BE2C (cell line): ENCODE data around the gene BSDC1.
A peak's percentile ranks its signal among the peaks of the same experiment; 100 is the strongest.

Source experiments
- DNase-seq: peaks from one replicate; pipeline ENCODE4 v3.0.0-alpha.2; 2020
- H3K27me3 ChIP-seq: fragments of 250-450 bp; sonication (Bioruptor Pico); 2 replicates; pipeline ENCODE4 v1.5.1; 2020; ENCODE audit warnings: mild to moderate bottlenecking
- H3K36me3 ChIP-seq: fragments of 250-450 bp; sonication (Bioruptor Pico); 2 replicates; pipeline ENCODE4 v1.5.1; 2020; ENCODE audit warnings: mild to moderate bottlenecking
- H3K4me1 ChIP-seq: fragments of 250-450 bp; sonication (Bioruptor Pico); 2 replicates; pipeline ENCODE4 v1.5.1; 2020
- H3K4me3 ChIP-seq: 2 replicates; pipeline ENCODE4 v1.5.1; 2011; ENCODE audit warnings: low read depth, low read length
- H3K9me3 ChIP-seq: fragments of 250-450 bp; sonication (Bioruptor Pico); 2 replicates; pipeline ENCODE4 v1.5.1; 2020
- CTCF ChIP-seq: IDR thresholded peaks from 2 replicates; pipeline ENCODE4 v1.5.1; 2012; ENCODE audit warnings: mild to moderate bottlenecking, low read depth, low read length

Gene BSDC1

DNA sequence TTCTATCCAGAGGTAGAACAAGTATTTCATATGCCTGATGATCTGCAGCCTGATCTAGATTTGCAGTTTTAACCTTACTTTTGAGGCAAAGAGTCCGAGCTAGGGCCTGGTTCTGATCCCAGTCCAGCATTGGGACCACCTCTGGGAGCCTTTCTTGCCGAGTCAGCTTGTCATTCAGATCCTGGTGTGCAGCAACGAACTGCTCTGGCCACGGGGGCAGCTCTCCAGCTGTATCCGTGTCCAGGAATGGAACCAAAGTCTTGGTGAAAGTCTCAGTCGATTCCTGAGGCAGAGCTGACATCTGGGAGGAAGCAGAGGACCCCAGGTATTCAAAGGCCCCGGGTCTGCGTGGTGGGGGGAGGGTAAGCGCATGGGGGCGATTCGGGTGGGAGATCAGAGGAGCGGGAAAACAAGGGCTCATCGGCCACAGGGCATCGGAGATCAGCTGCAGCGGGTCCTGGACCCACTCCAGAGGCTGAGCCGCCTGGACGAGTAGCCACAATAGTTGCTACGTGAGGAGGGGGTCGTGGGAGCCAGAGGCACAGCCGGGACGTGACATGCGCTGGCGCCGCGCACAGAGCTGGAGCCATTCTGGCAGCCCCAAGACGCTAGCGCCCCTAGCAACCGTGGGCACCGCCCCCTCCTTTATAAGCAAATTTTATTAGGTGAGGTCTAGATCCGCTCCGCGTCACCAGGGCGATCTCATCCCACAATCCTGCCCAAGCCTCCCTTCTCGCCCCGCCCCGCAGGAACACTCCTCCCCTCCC lies 32.4 kb upstream of the BSDC1 start:
- Histone ChIP-seq H3K4me3 (peak overlapping the region; percentile 51), H3K9me3 (no peaks in the 10 kb centered on the region), H3K4me1 (no peaks in the 10 kb centered on the region), H3K27me3 (peaks cover 5% of the 10 kb centered on the region; the same call in 1 of the 2 replicates), H3K36me3 (no peaks in the 10 kb centered on the region)
- no peak for TF ChIP-seq CTCF
- peak; percentile 27 for DNase-seq

DNA sequence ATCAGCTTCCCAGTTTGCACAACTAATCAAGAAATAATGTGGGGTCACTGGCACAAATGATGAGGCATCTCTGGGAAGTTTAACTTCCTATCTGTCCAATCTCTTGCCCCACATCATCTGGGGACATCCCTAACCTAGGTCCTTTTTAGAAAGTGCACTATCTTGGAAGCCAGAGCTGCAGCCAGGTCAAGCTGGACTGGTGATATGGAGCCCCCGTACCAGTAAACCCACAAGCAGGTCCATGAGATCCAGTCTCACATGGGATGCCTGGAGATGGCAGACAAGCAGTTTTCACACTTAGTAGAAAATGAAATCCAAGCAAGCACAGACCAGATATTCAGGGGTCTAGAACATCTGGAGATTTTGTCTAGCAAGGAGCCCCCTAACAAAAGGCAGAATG lies 27.5 kb upstream of the BSDC1 start:
- no peak overlapping the region for H3K4me3 ChIP-seq
- no peaks in the 10 kb centered on the region for H3K9me3 ChIP-seq
- no peak for DNase-seq
- H3K4me1 ChIP-seq = no peaks in the 10 kb centered on the region
- TF ChIP-seq CTCF = no peak
- no peaks in the 10 kb centered on the region for H3K36me3 ChIP-seq
- peaks cover 5% of the 10 kb centered on the region; the same call in 1 of the 2 replicates for H3K27me3 ChIP-seq

DNA sequence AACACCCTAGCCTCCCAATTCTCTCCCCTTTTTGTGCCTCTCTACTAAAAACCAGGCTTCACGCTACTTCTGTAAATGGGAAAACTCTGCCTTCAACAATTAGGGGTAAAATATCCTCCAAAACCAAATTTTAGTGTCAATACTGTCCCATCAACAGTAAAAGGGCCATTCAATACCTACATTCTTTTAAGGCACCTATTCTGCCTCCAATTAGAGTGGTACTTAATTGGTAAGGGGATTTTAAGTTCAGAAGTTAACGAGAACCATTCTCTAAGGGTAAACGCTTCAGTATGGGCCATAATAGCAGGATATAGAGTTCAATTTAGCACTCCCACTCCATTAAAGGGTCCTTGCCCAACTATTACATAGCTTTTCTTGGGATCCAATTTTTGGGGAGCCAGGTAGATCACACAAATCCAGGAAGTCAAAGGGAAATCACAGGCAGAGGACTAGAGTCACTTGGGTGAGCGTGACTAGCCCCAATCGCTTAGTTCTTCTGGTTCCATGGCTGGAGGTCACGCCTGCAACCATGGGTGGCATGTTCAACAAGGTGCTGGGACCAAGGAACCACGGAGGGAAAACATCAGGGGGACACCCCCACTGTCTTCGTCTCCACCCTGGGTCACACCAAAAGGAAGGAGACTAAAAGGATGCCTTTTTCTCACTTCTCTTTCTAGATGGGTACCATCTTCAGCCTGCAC lies 20.1 kb upstream of the BSDC1 start:
- H3K27me3 ChIP-seq = no peaks in the 10 kb centered on the region
- DNase-seq = no peak
- H3K36me3 ChIP-seq = no peaks in the 10 kb centered on the region
- H3K4me3 ChIP-seq = no peak overlapping the region
- no peak for TF ChIP-seq CTCF
- H3K4me1 ChIP-seq = no peaks in the 10 kb centered on the region
- no peaks in the 10 kb centered on the region for H3K9me3 ChIP-seq

DNA sequence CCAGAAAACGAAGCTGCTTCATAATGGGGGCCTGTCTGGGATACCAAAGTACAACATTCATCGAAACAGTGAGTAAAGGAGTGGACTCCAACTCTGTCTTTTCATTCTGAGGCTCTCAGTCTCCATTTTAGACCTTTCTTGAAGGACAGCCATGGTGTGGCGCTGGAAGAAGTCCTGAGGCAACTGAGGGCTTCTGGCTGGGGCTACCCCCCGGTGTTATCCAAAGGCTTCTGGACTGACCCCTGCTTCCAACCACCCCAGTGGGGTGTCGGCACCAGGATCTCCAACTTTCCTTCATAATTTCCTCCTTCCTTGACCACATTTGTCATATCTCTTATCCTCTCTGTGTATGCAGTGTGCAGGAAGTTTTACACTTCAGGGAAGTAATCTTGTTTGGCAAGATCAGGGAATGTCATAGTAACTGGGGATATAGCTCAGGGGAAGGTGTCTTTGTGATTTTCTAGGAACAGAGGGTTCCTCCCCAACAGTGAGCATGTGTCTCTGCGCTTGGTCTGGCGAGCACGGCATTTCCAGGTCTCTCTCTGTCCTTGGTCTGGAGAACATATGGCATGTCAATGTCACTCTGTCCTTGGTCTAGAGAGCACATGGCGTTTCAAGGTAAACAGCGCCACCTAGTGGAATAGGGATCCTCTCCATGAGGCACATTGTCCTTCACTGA lies 19.4 kb upstream of the BSDC1 start:
- no peak overlapping the region for H3K4me3 ChIP-seq
- H3K4me1 ChIP-seq = no peaks in the 10 kb centered on the region
- DNase-seq = peak; percentile 71
- TF ChIP-seq CTCF = peak; percentile 71
- no peaks in the 10 kb centered on the region for H3K9me3 ChIP-seq
- no peaks in the 10 kb centered on the region for H3K27me3 ChIP-seq
- no peaks in the 10 kb centered on the region for H3K36me3 ChIP-seq

- TF ChIP-seq CTCF = no peak
- DNase-seq = no peak
Observed at GRCh38 chr1:32411261-32411660, 17.0 kb upstream of the BSDC1 start.

GRCh38 chr1:32406629-32407111 lies 12.4 kb upstream of the BSDC1 start:
- Histone ChIP-seq H3K4me3 (no peak overlapping the region), H3K4me1 (no peaks in the 10 kb centered on the region), H3K36me3 (no peaks in the 10 kb centered on the region), H3K9me3 (no peaks in the 10 kb centered on the region), H3K27me3 (no peaks in the 10 kb centered on the region)
- no peak for TF ChIP-seq CTCF
- DNase-seq = no peak

More at GRCh38 chr1:32411261-32411660, 17.0 kb upstream of the BSDC1 start:
- no peak overlapping the region for H3K4me3 ChIP-seq
- H3K27me3 ChIP-seq = no peaks in the 10 kb centered on the region
- no peaks in the 10 kb centered on the region for H3K36me3 ChIP-seq
- H3K4me1 ChIP-seq = no peaks in the 10 kb centered on the region
- H3K9me3 ChIP-seq = no peaks in the 10 kb centered on the region
